ENCODE results near the gene GJD3. TPM values are rescaled to one million over a fixed set of nuclear protein-coding genes. Genes with fewer than 3 reads are reported as not detected.

The GJD3 gene
- total and polyA plus RNA-seq, 9 of the 15 experiments (the other 6 are each of a cell fraction or from before 2014, with no cell fraction given), result 0.17 to 0.38 TPM; not detected in 7

- TF ChIP-seq, protein P1, sequence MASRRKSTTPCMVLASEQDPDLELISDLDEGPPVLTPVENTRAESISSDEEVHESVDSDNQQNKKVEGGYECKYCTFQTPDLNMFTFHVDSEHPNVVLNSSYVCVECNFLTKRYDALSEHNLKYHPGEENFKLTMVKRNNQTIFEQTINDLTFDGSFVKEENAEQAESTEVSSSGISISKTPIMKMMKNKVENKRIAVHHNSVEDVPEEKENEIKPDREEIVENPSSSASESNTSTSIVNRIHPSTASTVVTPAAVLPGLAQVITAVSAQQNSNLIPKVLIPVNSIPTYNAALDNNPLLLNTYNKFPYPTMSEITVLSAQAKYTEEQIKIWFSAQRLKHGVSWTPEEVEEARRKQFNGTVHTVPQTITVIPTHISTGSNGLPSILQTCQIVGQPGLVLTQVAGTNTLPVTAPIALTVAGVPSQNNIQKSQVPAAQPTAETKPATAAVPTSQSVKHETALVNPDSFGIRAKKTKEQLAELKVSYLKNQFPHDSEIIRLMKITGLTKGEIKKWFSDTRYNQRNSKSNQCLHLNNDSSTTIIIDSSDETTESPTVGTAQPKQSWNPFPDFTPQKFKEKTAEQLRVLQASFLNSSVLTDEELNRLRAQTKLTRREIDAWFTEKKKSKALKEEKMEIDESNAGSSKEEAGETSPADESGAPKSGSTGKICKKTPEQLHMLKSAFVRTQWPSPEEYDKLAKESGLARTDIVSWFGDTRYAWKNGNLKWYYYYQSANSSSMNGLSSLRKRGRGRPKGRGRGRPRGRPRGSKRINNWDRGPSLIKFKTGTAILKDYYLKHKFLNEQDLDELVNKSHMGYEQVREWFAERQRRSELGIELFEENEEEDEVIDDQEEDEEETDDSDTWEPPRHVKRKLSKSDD (conservative IDR thresholded peaks at IDR 0.05; ENCODE audit: low read length), result no peak
- TF ChIP-seq NFE2 (IDR thresholded peaks at IDR 0.05; ENCODE audit: low read depth), result no peak
- no peak for TF ChIP-seq ZNF785 (CRISPR knock-in tag; IDR thresholded peaks at IDR 0.05)
- TF ChIP-seq NCOA6 (IDR thresholded peaks at IDR 0.05), result no peak
- TF ChIP-seq HEY1 (CRISPR knock-in tag; IDR thresholded peaks at IDR 0.05; ENCODE audit: borderline replicate concordance), result no peak
- TF ChIP-seq SMAD4 (CRISPR knock-in tag; conservative IDR thresholded peaks at IDR 0.05), result no peak
- no peak for TF ChIP-seq JUND (IDR thresholded peaks at IDR 0.05; ENCODE audit: borderline replicate concordance, low read depth, low read length)
- TF ChIP-seq JUND (tag; IDR thresholded peaks at IDR 0.05; ENCODE audit: borderline replicate concordance, low read depth, low read length), result no peak
- TF ChIP-seq KLF13 (tag; IDR thresholded peaks at IDR 0.05; ENCODE audit: borderline replicate concordance, low read depth), result no peak
- TF ChIP-seq CCAR2 (IDR thresholded peaks at IDR 0.05; ENCODE audit: low read depth, low read length), result no peak
Observed at GRCh38 chr17:40364906-40365305, 369 bp upstream of the GJD3 start (continued).

All from K562 (cell line).